Cardiac fibroblast (primary cell): ENCODE results near the gene SNAP25.

Experiments used
- DNase-seq, 2 donors: peaks; one replicate each; pipeline versions ENCODE4 v3.0.0 to v3.0.0-alpha.2; 2010; ENCODE audit warnings: low read depth in 2 of 2
- H3K4me3 ChIP-seq, 2 donors: replicated peaks in 1 of 2; 1 replicate in 1 of 2; 2 replicates in 1 of 2; pipeline ENCODE4 v1.5.1; 2011; ENCODE audit warnings: low read depth in 2 of 2, low read length in 2 of 2, mild to moderate bottlenecking in 2 of 2, moderate library complexity in 1 of 2
- TF ChIP-seq, protein P1 (sequence below): IDR thresholded peaks from one replicate; pipeline ENCODE4 v1.5.1; 2011; ENCODE audit warnings: low read depth, mild to moderate bottlenecking, low read length, inconsistent platforms

The SNAP25 gene

DNA sequence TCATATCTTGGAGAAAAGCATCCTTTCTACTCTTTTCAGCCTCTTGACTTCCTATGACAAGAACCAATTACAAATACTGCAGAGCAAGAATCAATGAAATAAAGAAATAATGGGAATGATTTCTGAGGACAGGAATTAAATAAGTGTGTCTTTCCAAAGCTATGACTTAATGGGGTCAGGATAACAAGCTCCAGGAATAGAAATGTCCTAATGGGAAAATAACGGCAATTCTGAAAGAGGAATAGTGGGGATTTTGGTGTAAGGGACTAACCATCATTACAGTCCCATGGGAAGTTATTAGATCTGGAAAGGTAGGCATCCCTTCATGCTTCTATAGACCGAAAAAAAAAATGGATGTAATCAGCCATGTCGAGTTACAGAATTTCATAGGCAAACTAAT lies 28.2 kb upstream of the SNAP25 start:
- TF ChIP-seq, protein P1, sequence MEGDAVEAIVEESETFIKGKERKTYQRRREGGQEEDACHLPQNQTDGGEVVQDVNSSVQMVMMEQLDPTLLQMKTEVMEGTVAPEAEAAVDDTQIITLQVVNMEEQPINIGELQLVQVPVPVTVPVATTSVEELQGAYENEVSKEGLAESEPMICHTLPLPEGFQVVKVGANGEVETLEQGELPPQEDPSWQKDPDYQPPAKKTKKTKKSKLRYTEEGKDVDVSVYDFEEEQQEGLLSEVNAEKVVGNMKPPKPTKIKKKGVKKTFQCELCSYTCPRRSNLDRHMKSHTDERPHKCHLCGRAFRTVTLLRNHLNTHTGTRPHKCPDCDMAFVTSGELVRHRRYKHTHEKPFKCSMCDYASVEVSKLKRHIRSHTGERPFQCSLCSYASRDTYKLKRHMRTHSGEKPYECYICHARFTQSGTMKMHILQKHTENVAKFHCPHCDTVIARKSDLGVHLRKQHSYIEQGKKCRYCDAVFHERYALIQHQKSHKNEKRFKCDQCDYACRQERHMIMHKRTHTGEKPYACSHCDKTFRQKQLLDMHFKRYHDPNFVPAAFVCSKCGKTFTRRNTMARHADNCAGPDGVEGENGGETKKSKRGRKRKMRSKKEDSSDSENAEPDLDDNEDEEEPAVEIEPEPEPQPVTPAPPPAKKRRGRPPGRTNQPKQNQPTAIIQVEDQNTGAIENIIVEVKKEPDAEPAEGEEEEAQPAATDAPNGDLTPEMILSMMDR = no peak
- no peak overlapping the region for H3K4me3 ChIP-seq
- DNase-seq = no peak

DNA sequence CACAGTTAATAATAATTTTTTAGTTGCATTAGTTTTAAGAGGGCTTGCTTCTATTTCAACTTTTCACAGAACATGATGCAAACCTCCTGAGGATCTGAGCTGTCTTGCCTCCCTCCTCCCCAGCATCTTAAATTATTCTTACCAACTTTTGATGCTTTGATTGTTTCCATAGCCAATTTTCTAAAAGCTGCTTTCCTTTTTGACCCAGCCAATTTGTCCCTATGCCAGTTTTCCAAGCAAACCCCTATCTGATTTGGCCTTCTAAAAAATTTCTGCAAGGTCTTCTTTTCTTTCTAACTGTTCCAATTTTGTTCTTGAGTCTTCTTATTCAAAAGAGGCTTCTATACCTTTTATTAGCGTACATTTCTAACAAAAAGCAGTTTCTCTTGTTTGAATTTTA lies 26.5 kb upstream of the SNAP25 start:
- TF ChIP-seq, protein P1 = no peak
- no peak for DNase-seq
- no peak overlapping the region for H3K4me3 ChIP-seq

DNA sequence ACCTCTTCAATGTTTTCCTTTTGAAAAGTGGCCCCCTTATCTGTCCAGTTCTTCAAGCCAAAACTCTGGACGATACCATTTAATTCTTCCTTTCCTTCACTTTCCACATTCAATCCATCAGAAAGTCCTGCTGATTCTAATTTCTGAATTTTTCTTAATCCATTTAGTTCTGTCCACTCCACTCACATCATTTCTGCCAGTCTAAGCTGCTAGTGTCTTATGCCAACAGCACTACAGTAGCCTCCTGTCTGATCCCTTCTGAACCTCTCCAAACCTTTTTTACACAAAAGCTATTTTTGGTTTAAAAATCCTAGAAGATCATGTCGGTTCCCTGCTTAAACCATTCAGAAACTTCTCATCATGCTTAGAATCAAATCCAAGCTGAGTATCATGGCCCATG lies 24.5 kb upstream of the SNAP25 start:
- TF ChIP-seq, protein P1 = no peak
- H3K4me3 ChIP-seq = no peak overlapping the region
- DNase-seq = no peak

DNA sequence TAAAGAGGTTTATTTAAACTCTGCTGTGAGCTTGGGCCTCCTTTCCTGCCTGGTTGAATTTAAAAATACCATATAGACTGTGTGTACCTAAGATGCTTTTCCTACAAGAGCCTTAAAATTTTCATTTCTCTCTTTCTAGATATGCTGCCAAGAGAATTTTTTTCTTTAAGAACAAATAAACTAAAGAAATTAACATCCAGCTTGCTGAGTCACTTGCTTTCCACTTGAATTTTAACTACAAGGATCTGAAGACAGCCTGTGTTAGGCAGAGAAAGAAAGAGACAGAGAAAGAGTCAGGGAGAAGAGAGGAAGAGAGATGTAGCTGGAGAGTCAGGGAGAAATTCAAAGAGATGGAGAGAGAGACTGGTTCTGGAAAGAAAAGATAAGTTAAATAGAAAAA lies 18.3 kb upstream of the SNAP25 start:
- DNase-seq = no peak
- H3K4me3 ChIP-seq = no peak overlapping the region
- TF ChIP-seq, protein P1 = no peak

DNA sequence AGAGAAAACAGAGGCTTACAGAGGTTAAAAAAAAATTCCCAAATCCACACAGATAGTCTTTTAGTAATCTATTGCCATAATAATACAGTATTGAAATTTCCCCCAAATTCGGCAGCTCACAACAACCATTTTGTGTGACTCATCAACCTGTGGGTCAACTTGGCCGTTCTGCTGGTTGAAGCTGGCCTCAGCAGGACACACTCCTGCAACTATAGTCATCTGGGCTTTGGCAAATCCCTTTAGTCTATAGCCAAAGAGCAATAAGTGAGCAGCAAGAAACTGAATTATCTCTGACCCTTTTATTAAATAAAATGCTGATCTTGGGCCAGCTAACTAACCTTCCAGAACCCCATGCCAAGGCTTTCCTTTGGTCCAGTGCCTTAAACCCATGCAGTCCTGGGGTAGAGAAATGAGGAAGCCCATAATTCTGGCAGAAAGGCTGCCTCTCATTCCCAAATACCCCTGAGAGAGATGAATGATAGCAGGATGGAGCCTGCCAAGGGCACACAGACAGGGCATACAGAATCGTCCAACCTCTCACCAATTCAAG lies 17.2 kb upstream of the SNAP25 start:
- no peak for DNase-seq
- no peak overlapping the region for H3K4me3 ChIP-seq
- TF ChIP-seq, protein P1 = no peak

DNA sequence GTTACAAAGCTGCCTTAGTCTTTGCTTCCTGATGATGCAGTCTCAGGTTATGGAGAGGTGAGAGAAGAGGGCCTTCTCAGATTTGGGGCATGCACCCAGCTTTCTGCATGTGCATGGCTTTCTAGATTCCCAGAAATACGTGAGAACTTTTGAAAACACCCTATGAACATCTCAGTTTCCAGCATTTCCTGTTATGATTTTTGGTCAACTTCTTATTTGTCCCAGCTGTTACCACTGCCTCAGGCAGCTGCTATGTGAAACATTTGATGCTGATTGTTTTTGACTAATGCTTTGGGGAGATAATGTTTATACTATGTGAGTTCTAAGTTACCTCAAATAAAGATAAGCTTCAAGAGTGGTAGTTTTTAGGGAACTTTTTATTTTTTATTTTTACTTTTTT lies 9.5 kb upstream of the SNAP25 start:
- DNase-seq = peak in 1 of 2 donors; percentile 5
- H3K4me3 ChIP-seq = no peak overlapping the region
- TF ChIP-seq, protein P1 = no peak

DNA sequence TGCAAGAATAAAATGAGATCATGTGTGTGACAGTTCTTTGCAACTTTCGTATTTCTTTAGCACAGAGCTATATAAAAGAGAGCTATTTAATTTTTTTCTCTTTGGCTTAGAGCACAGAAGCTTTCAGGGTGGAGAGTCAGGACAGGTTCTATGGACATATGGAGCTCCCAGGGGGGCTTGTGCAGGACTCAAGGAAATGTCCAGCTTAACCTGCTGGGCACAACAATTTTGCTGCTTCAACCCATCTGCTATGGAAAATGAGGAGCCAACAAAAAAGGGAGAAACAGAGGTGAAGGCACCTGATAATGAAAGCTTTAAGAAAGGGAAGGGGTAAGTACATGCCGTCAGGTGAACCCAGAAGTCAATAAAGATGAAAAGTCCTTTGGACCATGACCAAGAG lies 5.1 kb upstream of the SNAP25 start:
- TF ChIP-seq, protein P1 = no peak
- DNase-seq = no peak
- no peak overlapping the region for H3K4me3 ChIP-seq
